ENCODE measurements around the gene DDX1.

DNA sequence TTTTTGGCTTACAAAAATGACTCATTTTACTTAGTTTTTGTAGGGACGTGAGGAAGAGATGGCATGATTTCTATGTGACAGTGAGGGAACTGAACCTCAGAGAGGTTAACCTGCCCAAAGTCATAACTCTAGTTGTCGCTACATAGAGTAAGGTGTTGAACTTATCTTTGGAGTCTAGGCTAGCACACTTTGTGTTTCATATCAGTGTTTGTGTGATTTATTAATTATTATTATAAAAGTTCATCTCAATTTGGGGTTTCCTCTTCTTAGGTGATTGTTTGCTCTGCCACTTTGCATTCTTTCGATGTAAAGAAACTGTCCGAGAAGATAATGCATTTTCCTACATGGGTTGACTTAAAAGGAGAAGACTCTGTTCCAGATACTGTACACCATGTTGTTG, 28.3 kb downstream of the DDX1 start:
- TF ChIP-seq EZH2 (IDR thresholded peaks at IDR 0.05; ENCODE audit: low read length, unreplicated experiment) (no peak), EZH2phosphoT487 (IDR thresholded peaks at IDR 0.05; ENCODE audit: borderline replicate concordance, low read length) (no peak)
- TF ChIP-seq, protein P1, sequence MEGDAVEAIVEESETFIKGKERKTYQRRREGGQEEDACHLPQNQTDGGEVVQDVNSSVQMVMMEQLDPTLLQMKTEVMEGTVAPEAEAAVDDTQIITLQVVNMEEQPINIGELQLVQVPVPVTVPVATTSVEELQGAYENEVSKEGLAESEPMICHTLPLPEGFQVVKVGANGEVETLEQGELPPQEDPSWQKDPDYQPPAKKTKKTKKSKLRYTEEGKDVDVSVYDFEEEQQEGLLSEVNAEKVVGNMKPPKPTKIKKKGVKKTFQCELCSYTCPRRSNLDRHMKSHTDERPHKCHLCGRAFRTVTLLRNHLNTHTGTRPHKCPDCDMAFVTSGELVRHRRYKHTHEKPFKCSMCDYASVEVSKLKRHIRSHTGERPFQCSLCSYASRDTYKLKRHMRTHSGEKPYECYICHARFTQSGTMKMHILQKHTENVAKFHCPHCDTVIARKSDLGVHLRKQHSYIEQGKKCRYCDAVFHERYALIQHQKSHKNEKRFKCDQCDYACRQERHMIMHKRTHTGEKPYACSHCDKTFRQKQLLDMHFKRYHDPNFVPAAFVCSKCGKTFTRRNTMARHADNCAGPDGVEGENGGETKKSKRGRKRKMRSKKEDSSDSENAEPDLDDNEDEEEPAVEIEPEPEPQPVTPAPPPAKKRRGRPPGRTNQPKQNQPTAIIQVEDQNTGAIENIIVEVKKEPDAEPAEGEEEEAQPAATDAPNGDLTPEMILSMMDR (conservative IDR thresholded peaks at IDR 0.05; ENCODE audit: low read depth, low read length) = no peak
